Neural progenitor cell (in vitro differentiated cells): ENCODE measurements around the gene KIF16B.

Experiments
- CTCF ChIP-seq: fragments of 200-600 bp; sonication (generic); IDR thresholded peaks from 2 replicates; pipeline ENCODE4 v1.5.1; 2017; ENCODE audit warnings: antibody characterized with exemption, mild to moderate bottlenecking
- EZH2 ChIP-seq: fragments of 200-600 bp; sonication (generic); IDR thresholded peaks from 2 replicates; pipeline ENCODE4 v1.6.1; 2017; ENCODE audit warnings: antibody characterized with exemption, mild to moderate bottlenecking, moderate library complexity
- EZH2phosphoT487 ChIP-seq: fragments of 200-600 bp; sonication (generic); IDR thresholded peaks from 2 replicates; pipeline ENCODE4 v1.6.1; 2017; ENCODE audit warnings: antibody characterized with exemption

- TF ChIP-seq CTCF, result no peak
- TF ChIP-seq EZH2, result no peak
- no peak for TF ChIP-seq EZH2phosphoT487
Measured at GRCh38 chr20:16308754-16309153, 264.5 kb downstream of the KIF16B start.
